OCI-LY7 (cell line): Measurements from ENCODE around the gene PTPN12. TPM values are rescaled to one million over a fixed set of nuclear protein-coding genes. Genes with fewer than 3 reads are reported as not detected.
A peak's percentile ranks its signal among the peaks of the same experiment; 100 is the strongest.

Experiments used
- BruUV-seq: library from RNA; stranded (reverse); fragments of 400-500 nt; replicated peaks from 2 replicates; lab custom pipeline; 2021; lab: Mats Ljungman, UMichigan
- CTCF ChIA-PET: fragments of 300-600 bp; sonication (Branson Sonifier 250); formaldehyde crosslinking; loops from one replicate; lab custom pipeline; 2022; ENCODE audit warnings: antibody characterized with exemption; ENCODE audit not compliant: unreplicated experiment; lab: Charles Lee
- POLR2A ChIA-PET: fragments of 300-600 bp; sonication (Branson Sonifier 250); formaldehyde crosslinking; loops from one replicate; lab custom pipeline; 2022; ENCODE audit warnings: antibody characterized with exemption; lab: Charles Lee
- DNase-seq: peaks from one replicate; pipeline ENCODE4 v3.0.0-alpha.2; 2015; ENCODE audit warnings: low spot score
- H2AFZ ChIP-seq: fragments of 200-600 bp; sonication (generic), shearing (Covaris generic); 2 replicates; pipeline ENCODE4 v1.6.1; 2014; ENCODE audit warnings: mild to moderate bottlenecking, antibody characterized with exemption, low read length, moderate library complexity
- H3K27ac ChIP-seq: fragments of 200-600 bp; sonication (generic); 2 replicates; pipeline ENCODE4 v1.5.1; 2014; ENCODE audit warnings: mixed run types, low read depth, mild to moderate bottlenecking, moderate library complexity, low read length, inconsistent platforms; ENCODE audit not compliant: poor library complexity, severe bottlenecking
- H3K36me3 ChIP-seq: fragments of 200-600 bp; sonication (generic); 2 replicates; pipeline ENCODE4 v1.6.1; 2014; ENCODE audit warnings: mild to moderate bottlenecking, antibody characterized with exemption, low read length, moderate library complexity, mixed read lengths; ENCODE audit not compliant: insufficient read depth
- H3K4me1 ChIP-seq: fragments of 200-600 bp; sonication (generic); 2 replicates; pipeline ENCODE4 v1.5.1; 2014; ENCODE audit warnings: mild to moderate bottlenecking, low read length; ENCODE audit not compliant: insufficient read depth, poor library complexity, severe bottlenecking
- H3K4me2 ChIP-seq: fragments of 200-600 bp; sonication (generic); 2 replicates; pipeline ENCODE4 v1.6.1; 2014; ENCODE audit warnings: mild to moderate bottlenecking, low read length
- H3K4me3 ChIP-seq: fragments of 200-600 bp; sonication (generic); 2 replicates; pipeline ENCODE4 v1.5.1; 2014; ENCODE audit warnings: mild to moderate bottlenecking, low read depth, low read length; ENCODE audit not compliant: poor library complexity, severe bottlenecking
- H3K79me2 ChIP-seq: fragments of 200-600 bp; sonication (generic); 2 replicates; pipeline ENCODE4 v1.6.1; 2016; ENCODE audit warnings: low read depth, mild to moderate bottlenecking, low read length, moderate library complexity, mixed read lengths; ENCODE audit not compliant: insufficient read depth
- H3K9me2 ChIP-seq: fragments of 200-600 bp; sonication (generic); 2 replicates; pipeline ENCODE4 v1.6.1; 2016; ENCODE audit warnings: mild to moderate bottlenecking, low read length, mixed read lengths; ENCODE audit not compliant: insufficient read depth
- H3K9me3 ChIP-seq: fragments of 200-600 bp; sonication (generic); 2 replicates; pipeline ENCODE4 v1.6.1; 2014; ENCODE audit warnings: mild to moderate bottlenecking, mixed run types, low read length, mixed read lengths
- H4K20me1 ChIP-seq: fragments of 200-600 bp; sonication (generic); 2 replicates; pipeline ENCODE4 v1.6.1; 2014; ENCODE audit warnings: mild to moderate bottlenecking, antibody characterized with exemption, low read length, moderate library complexity, mixed read lengths; ENCODE audit not compliant: insufficient read depth
- CTCF ChIP-seq: fragments of 200-600 bp; sonication (generic); conservative IDR thresholded peaks from 2 replicates; pipeline ENCODE4 v1.5.1; 2014; ENCODE audit warnings: mild to moderate bottlenecking, antibody characterized with exemption, low read length, moderate library complexity, mixed read lengths
- EZH2phosphoT487 ChIP-seq: fragments of 200-600 bp; sonication (generic); IDR thresholded peaks from 2 replicates; pipeline ENCODE4 v1.6.1; 2018; ENCODE audit warnings: low read depth, borderline replicate concordance, mild to moderate bottlenecking, mixed run types, antibody characterized with exemption, low read length, moderate library complexity, mixed read lengths
- intact Hi-C: fragments of 100-400 bp; cut with micrococcal nuclease; formaldehyde crosslinking; loops from one replicate; pipeline ENCODE4 v1.10.0; 2022; ENCODE audit not compliant: unreplicated experiment
- total RNA-seq, 2 experiments: library from RNA; depleted of rRNA in 1 of 2; stranded (reverse); fragments of >200 nt in 1 of 2; shearing (Covaris generic) in 1 of 2; gene quantifications; 2 replicates each; pipeline ENCODE4 v1.2.3, GENCODE V29; 2014 to 2022

The PTPN12 gene
- total RNA-seq, 2 experiments from 2014 or later = 2.7 to 19.1 TPM

GRCh38 chr7:77525231-77525630 is 11.9 kb upstream of the PTPN12 start:
- intact Hi-C loops = no loop called here

DNA sequence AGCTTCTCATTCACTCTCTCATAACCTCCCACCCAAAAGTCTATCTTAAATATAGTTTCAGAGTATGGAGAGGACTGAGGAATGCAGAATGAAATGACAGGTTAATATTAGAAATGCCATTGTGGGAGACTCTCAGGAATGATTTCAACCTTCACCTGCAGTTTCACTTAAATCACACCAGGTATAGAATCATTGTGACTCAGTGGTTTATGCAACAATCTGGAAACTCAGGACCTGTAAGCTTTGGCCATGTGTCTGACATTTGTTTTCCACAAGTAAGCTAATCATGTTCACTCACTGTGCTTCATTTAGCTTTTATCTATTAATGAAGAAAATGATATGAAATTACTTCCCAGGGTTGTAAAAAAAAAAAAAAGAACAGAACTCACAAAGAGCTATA is 8.7 kb upstream of the PTPN12 start:
- Histone ChIP-seq H3K79me2 (no peaks in the 10 kb centered on the region), H3K4me1 (peaks cover 28% of the 10 kb centered on the region), H3K9me2 (no peaks in the 10 kb centered on the region), H3K4me3 (no peak overlapping the region), H2AFZ (no peak overlapping the region), H4K20me1 (no peaks in the 10 kb centered on the region), H3K27ac (no peak overlapping the region), H3K9me3 (no peaks in the 10 kb centered on the region), H3K4me2 (no peak overlapping the region), H3K36me3 (no peaks in the 10 kb centered on the region)
- TF ChIP-seq CTCF (no peak), EZH2phosphoT487 (no peak)
- intact Hi-C loops = no loop called here
- CTCF ChIA-PET = no interaction called here
- no TSS peak for BruUV-seq
- no peak for DNase-seq
- POLR2A ChIA-PET = interaction anchor here (0.5 to 1.7 kb wide), 15 partner anchors 8 to 1457 kb away, joined by 3 to 7 read pairs (median 4); partner anchors contain the start of gene PTPN12

More at GRCh38 chr7:77525231-77525630, 11.9 kb upstream of the PTPN12 start:
- H3K4me1 ChIP-seq = peaks cover 16% of the 10 kb centered on the region
- no peak overlapping the region for H3K4me3 ChIP-seq
- no peak overlapping the region for H3K4me2 ChIP-seq
- no peak for TF ChIP-seq EZH2phosphoT487
- TF ChIP-seq CTCF = no peak
- no peaks in the 10 kb centered on the region for H4K20me1 ChIP-seq
- no peaks in the 10 kb centered on the region for H3K9me3 ChIP-seq
- H3K9me2 ChIP-seq = no peaks in the 10 kb centered on the region
- no peak overlapping the region for H3K27ac ChIP-seq
- no TSS peak for BruUV-seq
- H3K36me3 ChIP-seq = no peaks in the 10 kb centered on the region
- ChIA-PET POLR2A (interaction anchor here (1.2 to 1.6 kb wide), 2 partner anchors 11 to 19 kb away, joined by 4 read pairs; no protein-coding TSS in a partner anchor), CTCF (no interaction called here)
- DNase-seq = no peak
- H3K79me2 ChIP-seq = no peaks in the 10 kb centered on the region
- no peak overlapping the region for H2AFZ ChIP-seq

DNA sequence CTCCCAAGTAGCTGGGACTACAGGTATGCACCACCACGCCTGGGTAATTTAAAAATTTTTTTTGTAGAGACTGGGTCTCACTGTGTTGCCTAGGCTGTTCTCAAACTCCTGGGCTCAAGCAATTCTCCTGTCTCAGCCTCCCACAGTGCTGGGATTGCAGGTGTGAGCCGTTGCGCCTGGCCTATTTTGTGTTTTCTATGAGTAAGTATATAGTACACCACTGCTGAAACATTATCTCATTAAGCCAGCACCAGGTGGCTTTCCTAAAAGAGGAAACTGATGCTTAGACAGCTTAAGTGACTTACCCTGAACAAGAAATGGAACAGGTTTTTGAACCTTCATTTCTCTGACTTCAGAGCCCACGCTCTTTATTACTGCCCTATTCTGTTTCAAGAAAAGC is 7.8 kb upstream of the PTPN12 start:
- ChIA-PET CTCF (no interaction called here), POLR2A (interaction anchor here (0.6 to 1.7 kb wide), 4 partner anchors 13 to 169 kb away, joined by 3 to 9 read pairs (median 4); no protein-coding TSS in a partner anchor)
- Histone ChIP-seq H3K27ac (peak overlapping the region; percentile 45), H4K20me1 (no peaks in the 10 kb centered on the region), H3K36me3 (no peaks in the 10 kb centered on the region), H3K4me1 (peaks cover 28% of the 10 kb centered on the region), H3K79me2 (no peaks in the 10 kb centered on the region), H3K4me2 (peak overlapping the region; percentile 18; the same call in 1 of the 2 replicates), H3K4me3 (no peak overlapping the region), H3K9me3 (no peaks in the 10 kb centered on the region), H3K9me2 (no peaks in the 10 kb centered on the region), H2AFZ (no peak overlapping the region)
- no TSS peak for BruUV-seq
- peak; percentile 73 for DNase-seq
- TF ChIP-seq EZH2phosphoT487 (no peak), CTCF (no peak)
- intact Hi-C loops = no loop called here
